HG02884 (cell line): ENCODE measurements around the gene WSB2.
"Not testable (repeated sequence)": the region's sequence is repeated elsewhere in the genome, so short reads cannot be mapped to it uniquely, and the experiment has no call there.

Experiments used
- ATAC-seq: cut with Tn5 transposase; IDR thresholded peaks from one replicate; pipeline ENCODE4 v1.9.1; 2021; ENCODE audit warnings: mild to moderate bottlenecking, moderate library complexity; ENCODE audit not compliant: unreplicated experiment

Gene WSB2

GRCh38 chr12:118035190-118036041 is 25.6 kb downstream of the WSB2 start:
- peak; percentile 93 for ATAC-seq

GRCh38 chr12:118034429-118035189 is 26.4 kb downstream of the WSB2 start:
- ATAC-seq = no peak

GRCh38 chr12:118033902-118034301 is 27.1 kb downstream of the WSB2 start:
- ATAC-seq = no peak

GRCh38 chr12:118033323-118033722 is 27.7 kb downstream of the WSB2 start:
- no peak for ATAC-seq

GRCh38 chr12:118032188-118032587 is 28.8 kb downstream of the WSB2 start:
- no peak for ATAC-seq

GRCh38 chr12:118029166-118029565 is 31.8 kb downstream of the WSB2 start:
- no peak for ATAC-seq

- ATAC-seq = no peak
These were observed 35.8 kb downstream of the WSB2 start for GRCh38 chr12:118025168-118025567.

- ATAC-seq = no peak
These were observed 37.6 kb downstream of the WSB2 start for GRCh38 chr12:118023301-118023860.

GRCh38 chr12:118022728-118023109 is 38.3 kb downstream of the WSB2 start:
- ATAC-seq = no peak

- ATAC-seq = not testable (repeated sequence)
These were observed 38.8 kb downstream of the WSB2 start for GRCh38 chr12:118022097-118022727.

GRCh38 chr12:118020036-118020435 is 40.9 kb downstream of the WSB2 start:
- no peak for ATAC-seq

GRCh38 chr12:118017926-118018325 is 43.1 kb downstream of the WSB2 start:
- ATAC-seq = no peak

GRCh38 chr12:118016424-118017264 is 44.3 kb downstream of the WSB2 start, which contains the start of gene RFC5:
Gene RFC5, plus strand, starts transcription at chr12:118016703. Its CDS starts 125 bp downstream, at chr12:118016828.
- peak; percentile 97 for ATAC-seq

GRCh38 chr12:118015944-118016343 is 45.0 kb downstream of the WSB2 start:
- ATAC-seq = no peak

- no peak for ATAC-seq
These were observed 45.7 kb downstream of the WSB2 start for GRCh38 chr12:118015306-118015705.

- no peak for ATAC-seq
These were observed 47.7 kb downstream of the WSB2 start for GRCh38 chr12:118013283-118013682.

GRCh38 chr12:118011961-118012360 is 49.0 kb downstream of the WSB2 start:
- no peak for ATAC-seq

GRCh38 chr12:118011377-118011776 is 49.6 kb downstream of the WSB2 start:
- ATAC-seq = no peak

- ATAC-seq = no peak
These were observed 50.1 kb downstream of the WSB2 start for GRCh38 chr12:118010903-118011302.

GRCh38 chr12:117999806-118000205 is 61.2 kb downstream of the WSB2 start:
- ATAC-seq = not testable (repeated sequence)
